ENCODE data around the gene HAND2. TPM values are rescaled to one million over a fixed set of nuclear protein-coding genes. Genes with fewer than 3 reads are reported as not detected.
A peak's percentile ranks its signal among the peaks of the same experiment; 100 is the strongest.

HAND2 gene
- total RNA-seq, 1 donor from 2014 or later = not detected

DNA sequence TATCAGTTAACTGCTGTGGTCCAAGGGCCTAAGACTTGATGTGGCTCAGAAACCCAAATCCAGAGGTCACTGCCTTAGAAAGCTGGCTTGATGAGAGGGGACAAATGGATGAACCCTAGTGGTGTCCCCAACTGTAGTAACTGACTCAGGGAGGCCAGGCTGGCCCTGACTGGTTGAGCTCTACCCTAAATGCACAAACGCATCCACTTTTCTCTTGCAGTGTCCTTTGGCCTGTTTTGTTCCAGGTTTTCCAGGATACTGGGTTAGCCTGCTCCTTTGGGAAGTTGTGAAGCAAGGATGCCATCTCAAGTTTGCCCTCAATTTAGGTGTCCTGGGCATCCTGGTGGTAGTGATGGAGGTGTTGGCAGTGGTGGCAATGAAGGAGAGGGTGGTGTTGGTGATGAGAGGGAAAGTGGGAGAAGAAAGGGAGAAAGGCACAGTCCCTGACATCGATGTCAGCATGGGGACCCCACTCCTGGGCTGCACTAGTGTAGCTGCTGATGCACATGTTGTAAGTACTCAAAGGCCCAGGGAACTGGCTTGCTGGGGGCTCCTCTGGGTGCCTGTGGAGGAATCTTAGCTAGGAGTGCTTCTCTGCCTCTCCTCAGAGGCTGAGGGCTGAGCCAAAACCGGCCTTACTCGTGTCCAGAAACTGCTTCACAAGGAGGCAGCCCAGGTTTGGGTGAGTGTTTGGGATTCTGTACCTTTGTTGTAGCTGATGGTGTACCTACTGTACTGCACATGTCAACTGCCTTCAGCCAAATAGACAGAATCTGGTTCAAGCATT is 2.9 kb upstream of the HAND2 start:
- Mint-ChIP-seq H3K27me3 (ENCODE audit: unreplicated experiment) (peaks cover 49% of the 10 kb centered on the region), H3K4me3 (ENCODE audit: unreplicated experiment) (no peak overlapping the region)

DNA sequence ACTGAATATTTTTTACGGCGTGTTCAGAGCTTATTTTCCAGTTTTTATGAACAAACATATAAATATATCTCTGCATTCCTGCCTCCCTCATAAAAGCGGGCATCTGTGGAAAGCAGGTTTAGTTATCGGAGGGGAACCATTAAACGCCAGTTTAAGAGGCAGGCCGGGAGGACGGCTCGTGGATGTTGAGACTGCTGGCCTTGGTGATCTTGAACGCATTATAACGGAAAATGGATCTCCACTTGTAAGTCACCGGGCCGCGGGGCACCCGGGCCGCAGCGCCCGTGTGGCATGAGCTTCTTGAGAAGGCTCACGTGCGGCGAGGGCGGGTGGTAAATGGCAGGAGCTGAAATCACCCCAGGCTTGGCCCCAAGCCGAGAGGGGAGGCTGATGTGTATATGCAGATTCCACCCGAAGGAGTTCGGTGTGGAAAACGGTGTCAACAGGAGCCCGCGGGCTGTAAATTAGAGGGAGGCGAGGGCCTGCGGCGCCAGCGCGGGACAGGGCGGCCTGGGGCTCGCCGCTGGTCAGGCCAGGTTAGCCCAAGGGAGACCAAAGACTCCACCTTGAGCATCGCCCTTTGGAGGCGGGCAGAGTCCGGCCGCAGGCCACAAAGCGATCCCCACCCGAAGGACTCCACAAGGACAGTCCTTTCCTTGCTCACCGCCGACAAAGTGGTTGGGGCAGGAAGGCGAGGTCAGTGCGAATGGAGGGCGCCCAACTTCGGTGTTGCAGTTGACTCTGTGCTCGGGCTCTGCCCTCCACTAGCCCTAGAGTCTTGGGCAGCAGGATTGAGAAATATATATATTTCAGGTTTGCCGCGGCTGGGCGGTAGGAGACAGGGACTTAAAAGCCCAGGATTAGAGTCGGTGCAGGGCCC is 1.3 kb upstream of the HAND2 start:
- Mint-ChIP-seq H3K36me3 (ENCODE audit: unreplicated experiment) (no peaks in the 10 kb centered on the region), H3K4me3 (ENCODE audit: unreplicated experiment) (no peak overlapping the region), H3K27ac (ENCODE audit: unreplicated experiment) (no peak overlapping the region), H3K9me3 (ENCODE audit: unreplicated experiment) (peaks cover 23% of the 10 kb centered on the region), H3K4me1 (ENCODE audit: low read depth, unreplicated experiment) (peaks cover 3% of the 10 kb centered on the region), H3K27me3 (ENCODE audit: unreplicated experiment) (peaks cover 50% of the 10 kb centered on the region)
- TF ChIP-seq, protein P1, sequence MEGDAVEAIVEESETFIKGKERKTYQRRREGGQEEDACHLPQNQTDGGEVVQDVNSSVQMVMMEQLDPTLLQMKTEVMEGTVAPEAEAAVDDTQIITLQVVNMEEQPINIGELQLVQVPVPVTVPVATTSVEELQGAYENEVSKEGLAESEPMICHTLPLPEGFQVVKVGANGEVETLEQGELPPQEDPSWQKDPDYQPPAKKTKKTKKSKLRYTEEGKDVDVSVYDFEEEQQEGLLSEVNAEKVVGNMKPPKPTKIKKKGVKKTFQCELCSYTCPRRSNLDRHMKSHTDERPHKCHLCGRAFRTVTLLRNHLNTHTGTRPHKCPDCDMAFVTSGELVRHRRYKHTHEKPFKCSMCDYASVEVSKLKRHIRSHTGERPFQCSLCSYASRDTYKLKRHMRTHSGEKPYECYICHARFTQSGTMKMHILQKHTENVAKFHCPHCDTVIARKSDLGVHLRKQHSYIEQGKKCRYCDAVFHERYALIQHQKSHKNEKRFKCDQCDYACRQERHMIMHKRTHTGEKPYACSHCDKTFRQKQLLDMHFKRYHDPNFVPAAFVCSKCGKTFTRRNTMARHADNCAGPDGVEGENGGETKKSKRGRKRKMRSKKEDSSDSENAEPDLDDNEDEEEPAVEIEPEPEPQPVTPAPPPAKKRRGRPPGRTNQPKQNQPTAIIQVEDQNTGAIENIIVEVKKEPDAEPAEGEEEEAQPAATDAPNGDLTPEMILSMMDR (IDR thresholded peaks at IDR 0.05; ENCODE audit: partially characterized antibody, unreplicated experiment) = no peak
- DNase-seq = peak; percentile 19

More for the DNA sequence above, 2.9 kb upstream of the HAND2 start:
- TF ChIP-seq, protein P1 (IDR thresholded peaks at IDR 0.05; ENCODE audit: partially characterized antibody, unreplicated experiment) = no peak
- Mint-ChIP-seq H3K4me1 (ENCODE audit: low read depth, unreplicated experiment) (peaks cover 3% of the 10 kb centered on the region), H3K36me3 (ENCODE audit: unreplicated experiment) (peaks cover 5% of the 10 kb centered on the region), H3K9me3 (ENCODE audit: unreplicated experiment) (peaks cover 18% of the 10 kb centered on the region), H3K27ac (ENCODE audit: unreplicated experiment) (no peak overlapping the region)
- no peak for DNase-seq

DNA sequence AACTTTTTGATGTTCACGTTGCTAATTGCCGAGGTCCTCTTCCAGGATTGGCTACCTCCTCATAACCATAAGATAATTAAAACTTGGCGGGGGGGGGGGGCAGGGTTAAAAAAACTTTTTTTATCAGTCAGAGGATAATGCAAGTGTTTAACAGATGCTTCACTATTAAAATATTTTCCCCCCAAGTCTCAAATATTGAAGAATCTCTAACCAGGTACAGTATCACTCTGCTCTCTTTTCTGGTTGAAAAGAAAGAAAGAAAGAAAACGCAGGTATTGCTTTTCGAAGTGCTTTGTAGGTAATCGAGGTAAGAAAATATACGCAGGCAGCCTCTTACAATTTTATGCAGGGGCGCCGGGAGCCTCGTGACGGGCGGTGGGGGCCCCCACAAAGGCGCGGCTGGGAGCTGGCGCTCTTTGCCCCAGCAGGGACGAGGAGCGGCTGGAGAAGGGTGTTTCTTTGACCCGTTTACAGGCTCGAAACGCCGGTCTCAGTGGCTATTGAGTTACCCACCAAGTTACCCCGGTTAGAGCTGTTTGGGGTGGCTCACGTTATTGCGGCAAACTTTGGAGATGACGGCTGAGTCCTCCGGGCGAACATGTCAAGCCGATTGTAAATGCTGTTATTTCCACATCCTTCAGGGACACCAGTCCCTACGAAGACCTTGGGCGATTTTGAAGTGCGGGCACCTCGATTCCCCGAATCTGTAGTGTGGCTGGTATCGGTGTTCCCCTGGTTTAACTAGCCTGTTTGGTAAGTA is 477 bp upstream of the HAND2 start:
- TF ChIP-seq, protein P1 (IDR thresholded peaks at IDR 0.05; ENCODE audit: partially characterized antibody, unreplicated experiment) = no peak
- Mint-ChIP-seq H3K27me3 (ENCODE audit: unreplicated experiment) (peaks cover 50% of the 10 kb centered on the region), H3K4me3 (ENCODE audit: unreplicated experiment) (peak overlapping the region; percentile 88), H3K27ac (ENCODE audit: unreplicated experiment) (no peak overlapping the region), H3K36me3 (ENCODE audit: unreplicated experiment) (no peaks in the 10 kb centered on the region), H3K9me3 (ENCODE audit: unreplicated experiment) (peaks cover 23% of the 10 kb centered on the region), H3K4me1 (ENCODE audit: low read depth, unreplicated experiment) (peaks cover 3% of the 10 kb centered on the region)
- no peak for DNase-seq

DNA sequence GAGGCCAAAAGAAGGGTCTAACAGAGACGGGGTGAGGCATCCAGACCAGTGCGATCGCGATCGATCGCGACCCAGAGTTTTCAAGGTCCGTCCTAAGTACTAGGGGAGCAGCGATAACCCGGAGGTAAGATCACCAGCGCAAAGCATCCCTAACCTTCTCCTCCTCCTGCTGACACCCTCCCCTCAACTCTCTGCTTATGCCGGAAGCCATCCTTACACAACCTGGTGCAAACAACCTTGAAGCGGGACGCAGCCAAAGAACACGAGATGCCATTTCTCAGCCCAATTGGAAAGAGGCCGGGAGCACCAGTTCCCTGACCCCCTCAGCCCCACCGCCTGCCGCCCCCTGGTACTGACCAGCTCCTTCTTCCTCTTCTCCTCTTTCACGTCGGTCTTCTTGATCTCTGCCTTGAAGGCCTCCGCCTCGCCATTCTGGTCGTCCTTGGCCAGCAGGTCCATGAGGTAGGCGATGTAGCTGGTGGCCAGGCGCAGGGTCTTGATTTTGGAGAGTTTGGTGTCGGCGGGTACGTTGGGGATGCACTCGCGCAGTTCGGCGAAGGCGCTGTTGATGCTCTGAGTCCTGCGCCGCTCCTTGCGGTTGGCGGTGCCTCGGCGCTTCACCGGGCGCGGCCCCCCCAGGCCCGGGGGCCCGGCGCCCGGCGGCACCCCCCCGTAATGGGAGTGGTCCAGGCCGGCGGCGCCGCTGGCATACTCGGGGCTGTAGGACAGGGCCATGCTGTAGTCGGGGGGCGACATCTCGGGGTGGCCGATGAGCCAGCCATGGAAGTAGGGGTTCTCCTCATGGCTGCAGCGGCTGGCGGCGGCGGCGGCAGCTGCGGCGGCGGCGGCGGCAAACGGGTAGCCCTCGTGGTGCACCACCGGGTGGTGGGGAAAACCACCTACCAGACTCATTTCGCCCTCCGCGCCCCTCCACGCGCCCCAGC is 1.4 kb downstream of the HAND2 start:
- Mint-ChIP-seq H3K27me3 (ENCODE audit: unreplicated experiment) (peaks cover 54% of the 10 kb centered on the region), H3K4me3 (ENCODE audit: unreplicated experiment) (peak overlapping the region; percentile 77), H3K9me3 (ENCODE audit: unreplicated experiment) (peaks cover 31% of the 10 kb centered on the region), H3K4me1 (ENCODE audit: low read depth, unreplicated experiment) (peaks cover 8% of the 10 kb centered on the region), H3K27ac (ENCODE audit: unreplicated experiment) (peak overlapping the region; percentile 31), H3K36me3 (ENCODE audit: unreplicated experiment) (no peaks in the 10 kb centered on the region)
- no peak for DNase-seq
- TF ChIP-seq, protein P1 (IDR thresholded peaks at IDR 0.05; ENCODE audit: partially characterized antibody, unreplicated experiment) = no peak
